B cell (primary cell): Measurements from ENCODE around the gene C1orf87.
"Not testable (repeated sequence)": the region's sequence is repeated elsewhere in the genome, so short reads cannot be mapped to it uniquely, and the experiment has no call there.

ENCODE experiments used
- CTCF ChIP-seq: fragments of 200-600 bp; IDR thresholded peaks from one replicate; pipeline ENCODE4 v1.8.0; 2022; ENCODE audit warnings: antibody characterized with exemption, mild to moderate bottlenecking
- EZH2 ChIP-seq: IDR thresholded peaks from 2 replicates; pipeline ENCODE4 v1.6.1; 2012; ENCODE audit warnings: borderline replicate concordance, low read depth, mild to moderate bottlenecking, moderate library complexity, low read length; ENCODE audit not compliant: insufficient read depth, poor library complexity, severe bottlenecking

GRCh38 chr1:59969542-59970175 lies 103.9 kb downstream of the C1orf87 start:
- not testable (repeated sequence) for TF ChIP-seq CTCF, EZH2
